Measurements from ENCODE around the gene ST13. TPM values are rescaled to one million over a fixed set of nuclear protein-coding genes. Genes with fewer than 3 reads are reported as not detected.
"Not testable (repeated sequence)": the region's sequence is repeated elsewhere in the genome, so short reads cannot be mapped to it uniquely, and the experiment has no call there.

Gene ST13
- total RNA-seq, 1 experiment from 2014 or later: 322 TPM

GRCh38 chr22:40782521-40782920 lies 73.9 kb downstream of the ST13 start:
- no peak overlapping the region for H3K4me3 Mint-ChIP-seq (ENCODE audit: low read depth, unreplicated experiment)
- H3K27ac Mint-ChIP-seq (ENCODE audit: unreplicated experiment): no peak overlapping the region
- CTCF ChIA-PET: no interaction called here
- intact Hi-C loops (cut with micrococcal nuclease; ENCODE audit: unreplicated experiment): no loop called here
- H3K27me3 Mint-ChIP-seq (ENCODE audit: unreplicated experiment): no peaks in the 10 kb centered on the region
- H3K4me1 Mint-ChIP-seq (ENCODE audit: low read depth, unreplicated experiment): no peaks in the 10 kb centered on the region
- DNase-seq: no peak
- BruUV-seq (replicated peaks): no TSS peak
- TF ChIP-seq, protein P1, sequence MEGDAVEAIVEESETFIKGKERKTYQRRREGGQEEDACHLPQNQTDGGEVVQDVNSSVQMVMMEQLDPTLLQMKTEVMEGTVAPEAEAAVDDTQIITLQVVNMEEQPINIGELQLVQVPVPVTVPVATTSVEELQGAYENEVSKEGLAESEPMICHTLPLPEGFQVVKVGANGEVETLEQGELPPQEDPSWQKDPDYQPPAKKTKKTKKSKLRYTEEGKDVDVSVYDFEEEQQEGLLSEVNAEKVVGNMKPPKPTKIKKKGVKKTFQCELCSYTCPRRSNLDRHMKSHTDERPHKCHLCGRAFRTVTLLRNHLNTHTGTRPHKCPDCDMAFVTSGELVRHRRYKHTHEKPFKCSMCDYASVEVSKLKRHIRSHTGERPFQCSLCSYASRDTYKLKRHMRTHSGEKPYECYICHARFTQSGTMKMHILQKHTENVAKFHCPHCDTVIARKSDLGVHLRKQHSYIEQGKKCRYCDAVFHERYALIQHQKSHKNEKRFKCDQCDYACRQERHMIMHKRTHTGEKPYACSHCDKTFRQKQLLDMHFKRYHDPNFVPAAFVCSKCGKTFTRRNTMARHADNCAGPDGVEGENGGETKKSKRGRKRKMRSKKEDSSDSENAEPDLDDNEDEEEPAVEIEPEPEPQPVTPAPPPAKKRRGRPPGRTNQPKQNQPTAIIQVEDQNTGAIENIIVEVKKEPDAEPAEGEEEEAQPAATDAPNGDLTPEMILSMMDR (IDR thresholded peaks at IDR 0.05; ENCODE audit: unreplicated experiment): no peak
- no peaks in the 10 kb centered on the region for H3K9me3 Mint-ChIP-seq (ENCODE audit: low read depth, unreplicated experiment)
- peaks cover 9% of the 10 kb centered on the region for H3K36me3 Mint-ChIP-seq (ENCODE audit: insufficient read depth, unreplicated experiment)

DNA sequence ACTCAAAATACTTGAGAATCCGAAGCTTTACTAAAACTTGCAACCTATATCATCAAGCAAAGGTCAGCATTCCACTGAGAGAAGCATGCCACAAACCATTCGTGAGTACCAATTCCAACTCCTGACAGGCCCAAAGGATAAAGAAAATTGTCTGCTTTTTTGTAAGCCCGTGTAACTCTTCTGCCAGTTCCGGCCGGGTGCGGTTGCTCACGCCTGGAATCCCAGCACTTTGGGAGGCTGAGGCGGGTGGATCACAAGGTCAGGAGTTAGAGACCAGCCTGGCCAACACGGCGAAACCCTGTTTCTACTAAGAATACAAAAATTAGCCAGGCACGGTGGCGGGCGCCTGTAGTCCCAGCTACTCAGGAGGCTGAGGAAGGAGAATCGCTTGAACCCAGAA lies 74.7 kb downstream of the ST13 start:
- H3K27ac Mint-ChIP-seq (ENCODE audit: unreplicated experiment); intact Hi-C loops (cut with micrococcal nuclease; ENCODE audit: unreplicated experiment); H3K4me3 Mint-ChIP-seq (ENCODE audit: low read depth, unreplicated experiment); H3K36me3 Mint-ChIP-seq (ENCODE audit: insufficient read depth, unreplicated experiment); DNase-seq; H3K9me3 Mint-ChIP-seq (ENCODE audit: low read depth, unreplicated experiment); H3K27me3 Mint-ChIP-seq (ENCODE audit: unreplicated experiment); BruUV-seq (replicated peaks); H3K4me1 Mint-ChIP-seq (ENCODE audit: low read depth, unreplicated experiment): not testable (repeated sequence)
- CTCF ChIA-PET: interaction anchor here (0.6 kb wide), 1 partner anchor 107 kb away, joined by 3 read pairs; no protein-coding TSS in a partner anchor

Small RNA genes lying within 50 kb of the gene (microRNA-seq; reads per million reads assigned to microRNA genes)
- 2.1 reads per million for gene MIR4766

Other genes with a start within 250 kb of the ST13 start
- 47.4 and 54.1 TPM in 2 replicates for gene MRTFA, start 219.9 kb downstream of the ST13 start, total RNA-seq (2022)
- not detected in 2 replicates for gene MCHR1, start 177.2 kb downstream of the ST13 start, total RNA-seq (2022)
- 20.7 and 24.3 TPM in 2 replicates for gene SLC25A17, start 37.3 kb downstream of the ST13 start, total RNA-seq (2022)
- gene XPNPEP3, start 509 bp upstream of the ST13 start, total RNA-seq (2022): 33.1 and 39.9 TPM in 2 replicates
- gene DNAJB7, start 5.5 kb upstream of the ST13 start, total RNA-seq (2022): not detected in 2 replicates
- 45.5 and 51.8 TPM in 2 replicates for gene RBX1, start 94.7 kb upstream of the ST13 start, total RNA-seq (2022)
- 67.2 and 71.5 TPM in 2 replicates for gene EP300, start 236.0 kb upstream of the ST13 start, total RNA-seq (2022)

All from Calu3 (cell line).